H9 (cell line): ENCODE data around the gene LMBR1. TPM values are rescaled to one million over a fixed set of nuclear protein-coding genes. Genes with fewer than 3 reads are reported as not detected.
A peak's percentile ranks its signal among the peaks of the same experiment; 100 is the strongest.

Experiments
- DNase-seq: peaks from one replicate; pipeline ENCODE4 v3.0.0-alpha.2; 2017
- H2AFZ ChIP-seq: one replicate; pipeline ENCODE4 v1.6.1; 2013; ENCODE audit warnings: mild to moderate bottlenecking, low read length, control low read depth, moderate library complexity
- H2AK5ac ChIP-seq: 2 replicates; pipeline ENCODE4 v1.6.1; 2013; ENCODE audit warnings: low read length, control low read depth, mixed read lengths; ENCODE audit not compliant: insufficient read length
- H2BK120ac ChIP-seq: one replicate; pipeline ENCODE4 v1.6.1; 2013; ENCODE audit warnings: low read depth, mild to moderate bottlenecking, low read length, control low read depth, inconsistent platforms; ENCODE audit not compliant: poor library complexity, severe bottlenecking
- H2BK12ac ChIP-seq: 2 replicates; pipeline ENCODE4 v1.6.1; 2013; ENCODE audit warnings: low read length, control low read depth, mixed read lengths, low read depth; ENCODE audit not compliant: insufficient read length
- H2BK15ac ChIP-seq: 2 replicates; pipeline ENCODE4 v1.6.1; 2013; ENCODE audit warnings: low read depth, low read length, control low read depth
- H2BK20ac ChIP-seq: one replicate; pipeline ENCODE4 v1.6.1; 2013; ENCODE audit warnings: low read depth, mild to moderate bottlenecking, low read length, control low read depth, inconsistent platforms; ENCODE audit not compliant: poor library complexity, severe bottlenecking
- H2BK5ac ChIP-seq: 2 replicates; pipeline ENCODE4 v1.6.1; 2013; ENCODE audit warnings: low read length, control low read depth, mixed read lengths; ENCODE audit not compliant: insufficient read length
- H3K14ac ChIP-seq: 2 replicates; pipeline ENCODE4 v1.6.1; 2013; ENCODE audit warnings: low read length, control low read depth; ENCODE audit not compliant: insufficient read depth
- H3K18ac ChIP-seq: 2 replicates; pipeline ENCODE4 v1.6.1; 2013; ENCODE audit warnings: low read depth, mild to moderate bottlenecking, mixed read lengths, low read length, control low read depth; ENCODE audit not compliant: insufficient read length
- H3K23ac ChIP-seq: 2 replicates; pipeline ENCODE4 v1.6.1; 2013; ENCODE audit warnings: low read length, control low read depth, mixed read lengths, low read depth; ENCODE audit not compliant: insufficient read length
- H3K23me2 ChIP-seq: 2 replicates; pipeline ENCODE4 v1.6.1; 2013; ENCODE audit warnings: low read depth, mild to moderate bottlenecking, mixed read lengths, low read length, control low read depth; ENCODE audit not compliant: insufficient read length, poor library complexity, severe bottlenecking
- H3K27ac ChIP-seq: 2 replicates; pipeline ENCODE4 v1.5.1; 2013; ENCODE audit warnings: low read length, control low read depth, mixed read lengths, low read depth; ENCODE audit not compliant: insufficient read length
- H3K27me3 ChIP-seq: 2 replicates; pipeline ENCODE4 v1.6.1; 2013; ENCODE audit warnings: low read length, control low read depth, inconsistent platforms; ENCODE audit not compliant: insufficient read depth
- H3K4ac ChIP-seq: 2 replicates; pipeline ENCODE4 v1.6.1; 2013; ENCODE audit warnings: low read depth, mild to moderate bottlenecking, control low read depth, inconsistent platforms, low read length, moderate library complexity
- H3K4me1 ChIP-seq: 2 replicates; pipeline ENCODE4 v1.6.1; 2013; ENCODE audit warnings: low read length, control low read depth, inconsistent platforms; ENCODE audit not compliant: insufficient read depth
- H3K4me2 ChIP-seq: 2 replicates; pipeline ENCODE4 v1.6.1; 2013; ENCODE audit warnings: low read length, control low read depth, mixed read lengths; ENCODE audit not compliant: insufficient read length, insufficient read depth
- H3K56ac ChIP-seq: 2 replicates; pipeline ENCODE4 v1.6.1; 2013; ENCODE audit warnings: low read depth, mild to moderate bottlenecking, mixed read lengths, low read length, control low read depth; ENCODE audit not compliant: insufficient read length
- H3K79me1 ChIP-seq: 2 replicates; pipeline ENCODE4 v1.6.1; 2013; ENCODE audit warnings: low read depth, mild to moderate bottlenecking, moderate library complexity, low read length, control low read depth, inconsistent platforms; ENCODE audit not compliant: insufficient read depth, poor library complexity, severe bottlenecking
- H3K79me2 ChIP-seq: 2 replicates; pipeline ENCODE4 v1.6.1; 2013; ENCODE audit warnings: low read length, control low read depth, inconsistent platforms; ENCODE audit not compliant: insufficient read depth
- H3K9ac ChIP-seq: 2 replicates; pipeline ENCODE4 v1.6.1; 2013; ENCODE audit warnings: low read length, control low read depth, mixed read lengths; ENCODE audit not compliant: insufficient read length; ENCODE audit errors: extremely low read depth
- H3K9me3 ChIP-seq: one replicate; pipeline ENCODE4 v1.6.1; 2013; ENCODE audit warnings: low read depth, low read length, inconsistent platforms; ENCODE audit not compliant: control insufficient read depth
- H3T11ph ChIP-seq: one replicate; pipeline ENCODE4 v1.6.1; 2013; ENCODE audit warnings: mild to moderate bottlenecking, low read length, control low read depth, inconsistent platforms
- H4K20me1 ChIP-seq: one replicate; pipeline ENCODE4 v1.6.1; 2013; ENCODE audit not compliant: control insufficient read depth, insufficient read length, insufficient read depth
- H4K5ac ChIP-seq: 2 replicates; pipeline ENCODE4 v1.6.1; 2013; ENCODE audit warnings: low read depth, mild to moderate bottlenecking, mixed read lengths, low read length, control low read depth; ENCODE audit not compliant: insufficient read length
- H4K8ac ChIP-seq: replicated peaks from 2 replicates; pipeline ENCODE4 v1.6.1; 2013; ENCODE audit warnings: low read length, control low read depth, mixed read lengths, low read depth; ENCODE audit not compliant: insufficient read length
- H4K91ac ChIP-seq: 2 replicates; pipeline ENCODE4 v1.6.1; 2013; ENCODE audit warnings: low read depth, mild to moderate bottlenecking, moderate library complexity, mixed read lengths, low read length, control low read depth; ENCODE audit not compliant: insufficient read length
- H3K27ac Mint-ChIP-seq, 3 experiments: 2 replicates in 2 of 3; 3 replicates in 1 of 3; pipeline ENCODE4 v1.8.0; 2020 to 2021; ENCODE audit warnings: mixed read lengths in 3 of 3, mild to moderate bottlenecking in 1 of 3, moderate library complexity in 1 of 3
- H3K27me3 Mint-ChIP-seq: 2 replicates; pipeline ENCODE4 v1.8.0; 2021; ENCODE audit warnings: low read depth, mild to moderate bottlenecking, moderate library complexity, mixed read lengths
- H3K36me3 Mint-ChIP-seq, 3 experiments: 2 replicates in 2 of 3; 3 replicates in 1 of 3; pipeline ENCODE4 v1.8.0; 2020 to 2021; ENCODE audit warnings: low read depth in 3 of 3, mixed read lengths in 3 of 3; ENCODE audit not compliant: insufficient read depth in 1 of 3
- H3K4me1 Mint-ChIP-seq, 2 experiments: 2 replicates each; pipeline ENCODE4 v1.8.0; 2020; ENCODE audit warnings: mixed read lengths in 2 of 2
- H3K4me3 Mint-ChIP-seq, 2 experiments: 2 replicates in 1 of 2; 3 replicates in 1 of 2; pipeline ENCODE4 v1.8.0; 2020 to 2021; ENCODE audit warnings: mild to moderate bottlenecking in 2 of 2, mixed read lengths in 2 of 2, moderate library complexity in 1 of 2
- H3K9me3 Mint-ChIP-seq, 2 experiments: 2 replicates in 1 of 2; 3 replicates in 1 of 2; pipeline ENCODE4 v1.8.0; 2020; ENCODE audit warnings: mild to moderate bottlenecking in 2 of 2, mixed read lengths in 2 of 2, moderate library complexity in 1 of 2
- WGBS: extraction: QIAGEN DNeasy Blood & Tissue Kit; methylation state at CpG from one replicate; pipeline ENCODE4 v1.1.7; 2013; ENCODE audit warnings: missing lambda C conversion rate, low lambda C conversion rate, mixed read lengths; ENCODE audit not compliant: insufficient read length; ENCODE audit errors: extremely low coverage; 5-methylcytosine and 5-hydroxymethylcytosine counted together
- total RNA-seq: library from RNA; stranded (reverse); gene quantifications from 2 replicates; pipeline ENCODE4 v1.2.1, GENCODE V29; 2021
- TF ChIP-seq, protein P1 (sequence below): fragments of 200-600 bp; sonication (generic); conservative IDR thresholded peaks from 3 replicates; pipeline ENCODE4 v1.8.0; 2021; ENCODE audit warnings: antibody characterized with exemption, mild to moderate bottlenecking

The LMBR1 gene
- total RNA-seq, 1 experiment from 2014 or later = 62.3 TPM

DNA sequence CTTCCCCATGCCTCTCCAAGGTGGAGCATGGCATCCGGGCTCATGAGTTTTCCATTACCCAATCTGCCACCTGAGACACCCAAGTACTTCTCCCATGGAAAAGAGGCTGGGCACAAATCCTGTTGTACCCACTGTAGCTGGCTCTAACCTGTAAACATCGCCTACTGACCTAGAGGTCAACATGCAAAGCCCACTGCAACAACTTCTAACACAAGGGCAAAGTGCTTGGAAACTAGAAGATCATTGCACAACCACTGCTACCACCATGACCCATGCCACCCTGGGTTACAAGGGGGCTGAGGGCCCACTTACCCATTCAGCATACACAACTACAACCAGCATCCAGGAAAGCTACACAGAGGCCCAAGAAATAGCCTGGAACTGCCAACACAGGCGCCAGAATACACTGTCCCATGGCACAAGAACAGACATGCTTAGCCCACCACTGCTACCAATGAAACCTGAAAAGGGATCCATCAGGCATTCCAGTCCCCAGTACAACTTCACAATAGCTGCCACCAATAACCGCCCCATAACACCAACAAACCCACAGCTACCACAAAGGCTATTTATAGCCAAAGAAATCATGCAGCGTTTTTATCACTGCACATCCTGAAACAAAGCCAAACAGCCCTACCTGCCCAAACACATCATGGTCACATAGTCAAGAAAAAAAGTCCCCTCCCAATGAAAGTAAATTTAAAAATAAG lies 189.1 kb downstream of the LMBR1 start:
- Histone ChIP-seq H3K79me2 (no peaks in the 10 kb centered on the region), H3K27ac (no peak overlapping the region), H2BK20ac (no peak overlapping the region), H3K4me2 (no peak overlapping the region), H4K5ac (no peak overlapping the region), H3K9me3 (no peaks in the 10 kb centered on the region), H3K27me3 (no peaks in the 10 kb centered on the region), H4K91ac (no peak overlapping the region), H3K79me1 (no peaks in the 10 kb centered on the region), H4K20me1 (no peaks in the 10 kb centered on the region), H3K4ac (no peak overlapping the region), H2AFZ (no peak overlapping the region), H2BK5ac (no peak overlapping the region), H3K56ac (no peak overlapping the region), H2BK15ac (no peak overlapping the region), H3K23ac (no peak overlapping the region), H2BK120ac (no peak overlapping the region), H2AK5ac (no peak overlapping the region), H3K23me2 (no peaks in the 10 kb centered on the region), H2BK12ac (no peak overlapping the region), H3T11ph (no peak overlapping the region), H3K9ac (no peak overlapping the region), H4K8ac (no peak overlapping the region), H3K14ac (no peak overlapping the region), H3K4me1 (no peaks in the 10 kb centered on the region), H3K18ac (no peak overlapping the region)
- Mint-ChIP-seq H3K9me3 (peaks cover 8 to 23% of the 10 kb centered on the region in 2 experiments; a peak in 4 of 5 replicates), H3K27ac (0 out of 7 replicates have a peak overlapping the region, but pooled peaks of 2 of the 3 experiments have one; percentile 7 to 20), H3K4me3 (no peak overlapping the region; a peak in 1 of 5 replicates), H3K36me3 (peaks cover 24 to 26% (median 26%) of the 10 kb centered on the region in 3 experiments), H3K27me3 (no peaks in the 10 kb centered on the region), H3K4me1 (peaks cover 0 to under 1% of the 10 kb centered on the region in 2 experiments; a peak in 1 of 4 replicates)
- WGBS = no CpG with 5 or more reads among the region's 5 CpGs
- no peak for DNase-seq
- TF ChIP-seq, protein P1, sequence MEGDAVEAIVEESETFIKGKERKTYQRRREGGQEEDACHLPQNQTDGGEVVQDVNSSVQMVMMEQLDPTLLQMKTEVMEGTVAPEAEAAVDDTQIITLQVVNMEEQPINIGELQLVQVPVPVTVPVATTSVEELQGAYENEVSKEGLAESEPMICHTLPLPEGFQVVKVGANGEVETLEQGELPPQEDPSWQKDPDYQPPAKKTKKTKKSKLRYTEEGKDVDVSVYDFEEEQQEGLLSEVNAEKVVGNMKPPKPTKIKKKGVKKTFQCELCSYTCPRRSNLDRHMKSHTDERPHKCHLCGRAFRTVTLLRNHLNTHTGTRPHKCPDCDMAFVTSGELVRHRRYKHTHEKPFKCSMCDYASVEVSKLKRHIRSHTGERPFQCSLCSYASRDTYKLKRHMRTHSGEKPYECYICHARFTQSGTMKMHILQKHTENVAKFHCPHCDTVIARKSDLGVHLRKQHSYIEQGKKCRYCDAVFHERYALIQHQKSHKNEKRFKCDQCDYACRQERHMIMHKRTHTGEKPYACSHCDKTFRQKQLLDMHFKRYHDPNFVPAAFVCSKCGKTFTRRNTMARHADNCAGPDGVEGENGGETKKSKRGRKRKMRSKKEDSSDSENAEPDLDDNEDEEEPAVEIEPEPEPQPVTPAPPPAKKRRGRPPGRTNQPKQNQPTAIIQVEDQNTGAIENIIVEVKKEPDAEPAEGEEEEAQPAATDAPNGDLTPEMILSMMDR = no peak
